HG02938 (cell line): Measurements from ENCODE around the gene GDI1.
A peak's percentile ranks its signal among the peaks of the same experiment; 100 is the strongest.

ENCODE experiments used
- ATAC-seq: cut with Tn5 transposase; IDR thresholded peaks from one replicate; pipeline ENCODE4 v1.9.1; 2021; ENCODE audit warnings: mild to moderate bottlenecking, moderate library complexity; ENCODE audit not compliant: unreplicated experiment

GDI1 gene

GRCh38 chrX:154478728-154479622, 42.0 kb downstream of the GDI1 start, which contains the start of gene LAGE3:
Gene LAGE3, minus strand, starts transcription at chrX:154479281. Its CDS starts 366 bp downstream, at chrX:154478915.
- ATAC-seq = peak; percentile 77

GRCh38 chrX:154481195-154481594, 44.2 kb downstream of the GDI1 start:
- no peak for ATAC-seq

- ATAC-seq = no peak
Measured at GRCh38 chrX:154481911-154482601, 45.1 kb downstream of the GDI1 start.

- ATAC-seq = no peak
Measured at GRCh38 chrX:154482786-154483185, 45.8 kb downstream of the GDI1 start.

- no peak for ATAC-seq
Measured at GRCh38 chrX:154483325-154483724, 46.4 kb downstream of the GDI1 start.

- no peak for ATAC-seq
Measured at GRCh38 chrX:154484255-154485149, 47.5 kb downstream of the GDI1 start.

- no peak for ATAC-seq
Measured at GRCh38 chrX:154485150-154486051, 48.4 kb downstream of the GDI1 start.

- no peak for ATAC-seq
Measured at GRCh38 chrX:154486052-154486395, 49.1 kb downstream of the GDI1 start.

GRCh38 chrX:154486396-154487207, 49.6 kb downstream of the GDI1 start, which contains the start of gene UBL4A:
Gene UBL4A, minus strand, starts transcription at chrX:154486615. Its CDS starts 31 bp downstream, at chrX:154486584.
- ATAC-seq = no peak

GRCh38 chrX:154487518-154488290, 50.8 kb downstream of the GDI1 start:
- ATAC-seq = no peak

- no peak for ATAC-seq
Measured at GRCh38 chrX:154488336-154489075, 51.6 kb downstream of the GDI1 start.

GRCh38 chrX:154489182-154489581, 52.2 kb downstream of the GDI1 start:
- ATAC-seq = no peak

- peak; percentile 18 for ATAC-seq
Measured at GRCh38 chrX:154490021-154490413, 53.1 kb downstream of the GDI1 start.

GRCh38 chrX:154490414-154491083, 53.6 kb downstream of the GDI1 start, which contains the start of gene SLC10A3:
Gene SLC10A3, minus strand, starts transcription at chrX:154490629. Its CDS starts 1,689 bp downstream, at chrX:154488940.
- ATAC-seq = peak; percentile 67
